ENCODE results near the gene MZB1.
A peak's percentile ranks its signal among the peaks of the same experiment; 100 is the strongest.

MZB1 gene, protein sequence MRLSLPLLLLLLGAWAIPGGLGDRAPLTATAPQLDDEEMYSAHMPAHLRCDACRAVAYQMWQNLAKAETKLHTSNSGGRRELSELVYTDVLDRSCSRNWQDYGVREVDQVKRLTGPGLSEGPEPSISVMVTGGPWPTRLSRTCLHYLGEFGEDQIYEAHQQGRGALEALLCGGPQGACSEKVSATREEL

DNA sequence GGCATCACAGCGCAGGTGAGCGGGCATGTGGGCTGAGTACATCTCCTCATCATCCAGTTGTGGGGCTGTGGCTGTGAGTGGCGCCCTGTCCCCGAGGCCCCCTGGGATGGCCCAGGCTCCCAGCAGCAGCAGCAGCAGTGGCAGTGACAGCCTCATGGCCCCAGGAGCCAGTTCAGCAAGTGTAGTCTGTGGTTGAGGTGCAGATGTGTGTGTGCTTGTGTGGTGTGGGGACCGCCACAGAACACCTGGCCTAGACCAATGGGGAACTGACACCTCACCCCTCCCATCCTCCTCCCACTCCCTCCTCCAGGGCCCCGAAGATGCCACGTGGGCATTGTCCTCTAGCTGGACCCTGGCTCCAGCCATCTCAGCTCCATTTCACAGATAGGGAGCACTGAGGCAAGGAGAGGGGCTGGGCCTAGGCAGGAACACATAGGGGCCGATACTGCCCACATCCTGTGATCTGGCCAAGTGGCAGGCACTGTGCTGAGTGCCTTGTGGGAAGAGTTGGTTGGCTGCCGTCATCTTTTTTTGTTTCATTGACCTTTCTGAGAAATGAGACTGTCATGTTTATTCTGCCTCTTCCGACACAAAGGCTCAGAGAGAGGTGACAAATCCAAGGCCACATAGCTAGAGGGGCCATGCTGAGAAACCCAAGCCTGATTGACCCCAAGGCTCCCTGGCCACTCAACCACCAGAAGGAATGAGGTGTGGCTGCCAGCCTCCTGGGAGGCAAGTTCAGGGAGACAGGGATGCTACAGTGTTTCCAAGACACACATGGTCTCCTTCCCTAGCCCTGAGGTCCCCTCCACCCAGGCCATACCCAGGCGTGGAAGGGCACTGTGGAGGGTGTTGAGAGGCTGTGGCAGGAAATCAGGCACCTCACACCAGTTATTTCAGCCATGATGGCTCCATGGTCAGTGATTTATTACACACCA lies at the start of gene MZB1:
Gene MZB1, minus strand, starts transcription at position 213 of the 938 bp plus-strand sequence. Its CDS starts 57 bp downstream, at position 156.
- H3K36me3 Mint-ChIP-seq (ENCODE audit: low read depth): peaks cover 16% of the 10 kb centered on the region
- no peaks in the 10 kb centered on the region for H3K9me3 Mint-ChIP-seq

DNA sequence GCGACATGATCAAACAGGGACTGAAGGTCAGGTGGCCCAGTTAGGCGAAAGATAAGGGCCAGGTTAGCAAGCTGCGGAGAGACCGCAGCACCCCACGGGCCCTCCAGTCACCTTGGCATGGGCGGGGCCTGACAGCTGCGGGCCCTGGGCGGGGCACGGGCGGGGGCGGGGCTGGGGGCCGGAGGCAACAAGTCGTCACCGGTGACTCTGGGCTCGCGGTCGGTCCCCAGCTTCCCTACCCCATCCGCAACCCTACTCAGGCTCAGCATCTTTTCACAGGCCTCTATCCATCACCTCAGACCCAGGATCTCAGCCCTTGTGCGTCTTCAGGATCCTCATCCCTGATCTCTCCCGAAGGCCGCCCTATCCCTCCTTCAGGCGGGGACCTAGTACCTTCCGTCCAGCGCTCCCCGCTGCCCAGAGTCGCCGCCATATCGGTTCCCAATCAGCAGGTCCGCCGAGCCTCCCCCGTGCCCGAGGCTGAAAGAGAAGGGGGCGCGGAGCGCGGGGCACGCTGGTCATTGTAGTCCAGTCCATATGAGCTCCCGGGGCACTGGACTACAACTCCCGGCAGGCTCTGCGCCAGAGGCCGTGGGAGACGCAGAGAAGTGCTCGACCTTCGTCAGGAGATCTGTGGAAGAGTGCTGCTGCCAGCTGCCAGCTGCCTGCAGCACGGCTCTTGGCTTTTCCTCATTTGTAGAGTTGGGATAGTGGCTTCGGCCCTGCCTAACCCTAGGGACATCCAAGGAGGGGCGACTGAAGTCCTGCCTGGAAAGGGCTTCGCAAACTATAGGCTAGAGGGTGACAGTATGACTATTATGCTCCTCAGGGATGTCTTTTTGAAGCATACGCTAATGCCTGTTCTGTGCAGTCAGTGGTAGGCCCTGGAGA lies 49.5 kb upstream of the MZB1 start, which contains the start of gene DNAJC18:
Gene DNAJC18, minus strand, starts transcription at position 513 of the 891 bp plus-strand sequence. Its CDS starts 80 bp downstream, at position 433.
- peaks cover 12% of the 10 kb centered on the region for H3K36me3 Mint-ChIP-seq (ENCODE audit: low read depth)
- H3K4me3 Mint-ChIP-seq: peak within 1 kb of the TSS; percentile 97
- peak within 1 kb of the TSS; percentile 100 for H3K27ac Mint-ChIP-seq
- H3K27me3 Mint-ChIP-seq (ENCODE audit: low read depth): no peaks in the 10 kb centered on the region
- H3K4me1 Mint-ChIP-seq (ENCODE audit: low read depth): peaks cover 61% of the 10 kb centered on the region
- no peaks in the 10 kb centered on the region for H3K9me3 Mint-ChIP-seq

More for the DNA sequence above, at the start of gene MZB1:
- Mint-ChIP-seq H3K4me1 (ENCODE audit: low read depth) (peaks cover 54% of the 10 kb centered on the region), H3K27me3 (ENCODE audit: low read depth) (no peaks in the 10 kb centered on the region), H3K27ac (peak within 1 kb of the TSS; percentile 100), H3K4me3 (peak within 1 kb of the TSS; percentile 98)

DNA sequence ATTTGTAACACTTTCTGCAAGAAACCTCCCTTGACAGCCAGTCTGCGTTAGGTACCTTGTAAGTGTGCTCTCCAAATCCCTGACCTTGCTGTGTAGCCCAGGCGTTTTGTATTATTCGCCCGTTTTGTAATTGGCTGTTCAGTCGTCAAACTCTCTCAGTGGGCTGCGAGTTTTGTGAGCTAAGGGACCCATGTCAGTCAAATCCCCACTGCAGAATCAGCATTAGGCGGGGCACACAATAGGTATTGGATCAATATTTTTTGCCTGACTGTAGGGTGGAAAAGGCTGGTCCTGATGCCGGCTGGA lies 48.9 kb upstream of the MZB1 start:
- Mint-ChIP-seq H3K36me3 (ENCODE audit: low read depth) (peaks cover 12% of the 10 kb centered on the region), H3K27ac (peak overlapping the region; percentile 100), H3K27me3 (ENCODE audit: low read depth) (no peaks in the 10 kb centered on the region), H3K4me1 (ENCODE audit: low read depth) (peaks cover 55% of the 10 kb centered on the region), H3K9me3 (no peaks in the 10 kb centered on the region), H3K4me3 (peak overlapping the region; percentile 97)

DNA sequence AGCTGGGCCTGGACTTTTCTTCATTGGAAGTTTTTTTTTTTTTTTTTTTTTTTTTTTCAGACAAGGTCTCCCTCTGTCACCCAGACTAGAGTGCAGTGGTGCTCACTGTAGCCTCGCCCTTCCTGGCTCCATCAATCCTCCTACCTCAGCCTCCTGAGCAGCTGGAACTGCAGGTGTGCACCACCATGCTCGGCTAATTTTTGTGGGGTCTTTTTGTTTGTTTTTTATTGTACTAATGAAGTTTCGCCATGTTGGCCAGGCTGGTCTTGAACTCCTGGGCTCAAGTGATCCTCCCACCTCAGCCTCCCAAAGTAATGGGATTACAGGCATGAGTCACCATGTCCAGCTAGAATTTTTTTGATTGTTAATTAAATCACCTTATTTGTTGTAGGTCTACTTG lies 46.0 kb upstream of the MZB1 start:
- H3K4me1 Mint-ChIP-seq (ENCODE audit: low read depth): peaks cover 33% of the 10 kb centered on the region
- no peak overlapping the region for H3K4me3 Mint-ChIP-seq
- H3K36me3 Mint-ChIP-seq (ENCODE audit: low read depth): peaks cover 17% of the 10 kb centered on the region
- H3K9me3 Mint-ChIP-seq: no peaks in the 10 kb centered on the region
- no peak overlapping the region for H3K27ac Mint-ChIP-seq
- H3K27me3 Mint-ChIP-seq (ENCODE audit: low read depth): no peaks in the 10 kb centered on the region

DNA sequence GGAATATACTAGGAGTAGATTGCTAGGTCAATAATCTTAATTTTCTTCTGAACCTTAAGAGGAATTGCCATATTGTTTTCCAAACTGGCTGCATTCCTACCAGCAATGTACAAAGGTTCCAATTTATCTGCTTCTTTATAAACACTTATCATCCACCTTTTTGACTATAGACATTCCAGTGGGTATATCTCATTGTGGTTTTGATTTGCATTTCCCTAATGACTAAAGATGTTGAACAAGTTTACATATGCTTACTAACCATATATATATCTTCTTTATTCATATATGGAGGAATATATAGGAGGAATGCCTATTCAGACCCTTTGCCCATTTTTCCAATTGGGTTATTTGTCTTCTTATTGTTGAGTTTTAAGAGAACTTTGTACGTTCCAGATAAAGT lies 42.0 kb upstream of the MZB1 start:
- Mint-ChIP-seq H3K27ac (no peak overlapping the region), H3K27me3 (ENCODE audit: low read depth) (no peaks in the 10 kb centered on the region), H3K4me3 (no peak overlapping the region), H3K36me3 (ENCODE audit: low read depth) (peaks cover 23% of the 10 kb centered on the region), H3K4me1 (ENCODE audit: low read depth) (peaks cover 11% of the 10 kb centered on the region), H3K9me3 (no peaks in the 10 kb centered on the region)

DNA sequence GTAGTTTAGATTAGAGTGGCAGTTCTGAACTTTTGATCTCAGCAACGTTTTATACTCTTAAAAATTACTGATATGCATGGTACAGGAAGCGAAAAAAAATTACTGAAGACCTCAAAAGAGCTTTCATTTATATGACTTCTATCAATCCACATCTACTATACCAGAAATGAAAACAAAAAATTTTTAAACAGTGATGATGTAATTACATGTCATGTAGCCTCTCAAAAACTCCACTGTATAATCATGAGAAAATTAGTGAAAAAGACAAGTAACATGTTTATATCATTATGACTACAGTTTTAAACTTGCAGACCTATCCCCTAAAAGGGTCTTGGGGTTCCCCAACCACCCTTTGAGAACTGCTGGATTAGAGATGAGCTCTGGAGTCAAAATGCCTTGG lies 40.3 kb upstream of the MZB1 start:
- Mint-ChIP-seq H3K27ac (no peak overlapping the region), H3K4me3 (no peak overlapping the region), H3K27me3 (ENCODE audit: low read depth) (no peaks in the 10 kb centered on the region), H3K36me3 (ENCODE audit: low read depth) (peaks cover 25% of the 10 kb centered on the region), H3K9me3 (no peaks in the 10 kb centered on the region), H3K4me1 (ENCODE audit: low read depth) (peaks cover 9% of the 10 kb centered on the region)

DNA sequence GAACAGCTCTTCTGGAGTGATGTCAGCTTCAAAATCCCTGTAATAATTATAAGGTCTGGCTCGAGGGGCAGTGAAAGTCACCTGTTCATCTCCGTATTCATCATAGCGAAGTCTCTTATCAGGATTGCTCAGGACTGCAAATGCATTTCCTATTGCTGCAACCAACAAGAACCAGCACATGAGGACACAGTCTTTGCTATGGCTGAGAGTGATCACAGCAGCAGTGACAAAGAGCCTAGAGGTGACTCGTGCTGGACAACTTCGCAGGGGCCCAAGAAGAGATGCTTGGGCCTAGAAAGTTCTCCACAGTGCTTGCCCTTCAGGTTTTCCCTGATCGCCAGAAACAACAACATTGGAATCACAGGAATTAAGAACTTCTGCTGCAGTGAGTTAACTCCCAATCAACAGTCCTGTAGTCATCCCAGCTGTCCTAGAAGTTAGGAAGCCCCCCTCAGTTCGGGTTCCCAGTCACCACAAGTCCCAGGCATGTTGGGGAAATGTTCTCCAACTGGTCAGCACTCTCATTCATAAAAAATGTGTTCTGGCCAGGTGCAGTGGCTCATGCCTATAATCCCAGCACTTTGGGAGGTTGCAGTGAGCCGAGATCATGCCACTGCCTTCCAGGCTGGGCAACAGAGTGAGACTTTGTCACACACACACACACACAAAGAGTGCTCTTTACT lies 36.6 kb upstream of the MZB1 start:
- peaks cover 32% of the 10 kb centered on the region for H3K36me3 Mint-ChIP-seq (ENCODE audit: low read depth)
- no peak overlapping the region for H3K4me3 Mint-ChIP-seq
- H3K4me1 Mint-ChIP-seq (ENCODE audit: low read depth): peaks cover 23% of the 10 kb centered on the region
- H3K27ac Mint-ChIP-seq: no peak overlapping the region
- no peaks in the 10 kb centered on the region for H3K27me3 Mint-ChIP-seq (ENCODE audit: low read depth)
- H3K9me3 Mint-ChIP-seq: no peaks in the 10 kb centered on the region

DNA sequence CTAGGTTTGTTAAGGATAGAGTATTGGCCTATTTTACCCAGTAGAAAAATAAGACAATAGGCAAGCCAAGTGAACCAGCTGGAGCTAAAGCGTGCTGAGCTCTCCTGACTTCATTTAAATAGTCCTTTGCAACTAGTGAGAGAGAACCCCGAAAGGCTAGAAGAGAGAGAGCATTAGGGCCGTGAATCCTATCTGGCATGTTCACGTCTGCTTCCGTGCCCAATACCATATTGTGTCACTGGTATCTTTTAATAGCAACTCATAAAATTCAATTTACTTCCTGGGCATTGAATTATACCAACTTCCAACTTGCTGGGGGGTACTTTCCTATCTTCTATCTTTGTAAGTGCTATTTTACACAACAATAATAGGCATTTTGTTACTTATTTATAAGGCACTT lies 35.8 kb upstream of the MZB1 start:
- Mint-ChIP-seq H3K27ac (no peak overlapping the region), H3K27me3 (ENCODE audit: low read depth) (no peaks in the 10 kb centered on the region), H3K4me3 (no peak overlapping the region), H3K36me3 (ENCODE audit: low read depth) (peaks cover 31% of the 10 kb centered on the region), H3K9me3 (no peaks in the 10 kb centered on the region), H3K4me1 (ENCODE audit: low read depth) (peaks cover 23% of the 10 kb centered on the region)

DNA sequence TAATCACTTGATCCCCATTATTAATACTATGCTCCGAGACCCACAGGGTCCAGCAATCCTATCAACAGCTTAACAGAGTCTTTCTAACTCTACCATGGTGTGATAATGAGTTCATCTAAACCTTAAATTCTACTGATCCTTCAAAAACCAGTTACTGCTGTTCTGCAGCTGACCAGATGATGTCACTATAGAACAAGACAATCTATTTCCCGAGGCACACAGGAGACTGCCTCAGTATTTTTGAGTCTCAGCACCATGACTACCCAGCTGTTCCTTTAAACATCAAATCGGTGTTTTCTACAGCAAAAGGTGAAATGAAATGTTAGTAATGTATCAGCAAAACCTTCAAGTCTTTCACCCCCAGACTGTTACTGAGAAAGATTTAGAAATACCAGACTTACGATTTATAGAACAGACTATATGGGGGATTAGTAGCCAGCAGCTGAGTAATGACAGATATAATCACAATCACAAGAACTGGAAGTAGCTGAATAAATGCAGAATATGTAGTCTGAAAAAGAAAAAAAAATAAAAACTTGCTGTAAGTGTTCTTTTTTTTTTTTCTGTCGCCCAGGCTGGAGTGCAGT lies 32.7 kb upstream of the MZB1 start:
- Mint-ChIP-seq H3K4me1 (ENCODE audit: low read depth) (peaks cover 25% of the 10 kb centered on the region), H3K27ac (peak overlapping the region; percentile 62), H3K4me3 (no peak overlapping the region), H3K9me3 (no peaks in the 10 kb centered on the region), H3K36me3 (ENCODE audit: low read depth) (peaks cover 31% of the 10 kb centered on the region), H3K27me3 (ENCODE audit: low read depth) (no peaks in the 10 kb centered on the region)

DNA sequence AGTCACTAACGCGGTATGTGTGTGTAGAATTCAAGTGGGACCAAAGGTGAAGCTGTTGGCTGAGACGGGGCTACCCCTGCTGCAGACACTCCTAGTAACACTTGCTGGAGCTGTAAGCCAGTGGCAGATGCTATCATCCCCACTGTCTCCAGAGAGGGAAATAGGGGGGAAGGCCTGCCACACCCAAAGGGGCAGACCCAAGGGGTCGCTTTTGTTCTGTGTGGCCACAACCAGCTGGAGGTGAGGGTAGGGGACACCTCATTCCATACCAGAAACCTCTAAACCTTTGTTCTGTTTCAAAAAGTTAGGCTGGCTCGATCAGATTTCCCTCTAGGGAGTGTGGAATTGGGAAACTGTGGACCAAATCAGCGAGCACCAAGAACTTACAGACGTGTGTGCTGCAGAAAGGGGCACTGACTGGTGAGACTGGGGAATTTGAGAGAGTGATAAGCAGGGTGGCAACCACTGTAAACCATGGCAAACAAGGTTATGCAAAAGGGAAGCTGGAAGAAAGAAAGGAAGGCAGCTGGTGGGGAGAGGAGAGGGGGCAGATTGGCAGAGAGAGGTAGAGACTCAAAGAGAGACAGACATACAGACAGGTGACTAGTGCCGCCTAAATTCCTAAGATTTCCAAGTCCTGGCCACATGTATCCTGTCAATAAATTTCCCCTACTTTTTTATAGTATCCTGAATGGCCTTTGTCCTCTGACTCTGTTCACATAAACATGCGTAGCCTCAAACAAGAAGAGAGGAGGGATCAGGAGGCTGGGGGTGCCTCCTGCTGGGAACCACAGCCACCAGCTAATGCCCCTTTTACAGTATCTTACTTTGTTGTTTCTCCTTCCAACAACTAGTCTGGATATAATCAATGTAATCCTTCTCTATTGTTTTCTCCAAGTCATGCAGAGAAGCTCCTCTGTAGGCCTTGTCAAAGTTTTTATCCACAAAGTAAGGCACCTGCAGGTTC lies 29.8 kb upstream of the MZB1 start:
- no peak overlapping the region for H3K4me3 Mint-ChIP-seq
- H3K36me3 Mint-ChIP-seq (ENCODE audit: low read depth): peaks cover 35% of the 10 kb centered on the region
- H3K9me3 Mint-ChIP-seq: no peaks in the 10 kb centered on the region
- H3K27ac Mint-ChIP-seq: peak overlapping the region; percentile 32
- no peaks in the 10 kb centered on the region for H3K27me3 Mint-ChIP-seq (ENCODE audit: low read depth)
- peaks cover 44% of the 10 kb centered on the region for H3K4me1 Mint-ChIP-seq (ENCODE audit: low read depth)

DNA sequence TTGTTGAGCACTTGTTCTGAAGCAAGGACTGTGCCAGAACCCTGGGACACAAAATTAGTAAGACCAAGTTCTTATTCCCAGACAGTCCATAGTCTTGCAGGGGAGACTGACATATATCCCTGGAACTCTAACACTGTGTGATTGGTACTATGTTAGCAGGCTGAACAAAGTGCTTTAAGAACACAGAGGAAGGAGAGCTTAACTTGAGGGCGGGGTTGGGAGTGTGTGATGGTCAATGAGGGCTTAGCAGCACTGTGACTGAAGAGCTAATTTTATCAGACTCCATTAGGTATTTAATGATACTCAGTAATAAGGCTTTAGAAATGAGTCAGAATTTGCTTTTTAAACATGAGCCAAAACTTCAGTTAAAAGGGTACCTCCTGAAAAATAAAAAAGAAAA lies 29.1 kb upstream of the MZB1 start:
- Mint-ChIP-seq H3K9me3 (no peaks in the 10 kb centered on the region), H3K27me3 (ENCODE audit: low read depth) (no peaks in the 10 kb centered on the region), H3K4me3 (no peak overlapping the region), H3K27ac (no peak overlapping the region), H3K36me3 (ENCODE audit: low read depth) (peaks cover 33% of the 10 kb centered on the region), H3K4me1 (ENCODE audit: low read depth) (peaks cover 46% of the 10 kb centered on the region)

DNA sequence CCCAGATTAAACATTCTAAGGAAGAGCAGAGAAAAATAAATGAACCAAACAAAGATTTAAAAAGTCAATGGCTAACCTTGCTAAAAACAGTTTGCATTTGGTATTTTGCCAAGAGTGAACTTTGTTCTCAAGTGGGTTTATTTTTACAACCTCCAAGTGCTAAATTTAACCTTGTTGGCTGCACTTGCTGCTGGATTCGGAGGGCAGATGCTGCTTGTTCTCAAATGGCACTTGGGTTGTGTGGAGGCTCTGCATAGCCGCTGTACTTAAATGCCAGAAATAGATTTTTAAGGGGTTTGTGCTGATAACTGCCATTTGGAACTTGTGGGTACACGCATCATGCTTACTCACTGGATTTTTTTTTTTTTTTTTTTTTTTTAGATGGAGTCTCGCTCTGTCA lies 27.5 kb upstream of the MZB1 start:
- H3K27ac Mint-ChIP-seq: no peak overlapping the region
- no peak overlapping the region for H3K4me3 Mint-ChIP-seq
- no peaks in the 10 kb centered on the region for H3K9me3 Mint-ChIP-seq
- peaks cover 55% of the 10 kb centered on the region for H3K4me1 Mint-ChIP-seq (ENCODE audit: low read depth)
- H3K36me3 Mint-ChIP-seq (ENCODE audit: low read depth): peaks cover 35% of the 10 kb centered on the region
- H3K27me3 Mint-ChIP-seq (ENCODE audit: low read depth): no peaks in the 10 kb centered on the region

DNA sequence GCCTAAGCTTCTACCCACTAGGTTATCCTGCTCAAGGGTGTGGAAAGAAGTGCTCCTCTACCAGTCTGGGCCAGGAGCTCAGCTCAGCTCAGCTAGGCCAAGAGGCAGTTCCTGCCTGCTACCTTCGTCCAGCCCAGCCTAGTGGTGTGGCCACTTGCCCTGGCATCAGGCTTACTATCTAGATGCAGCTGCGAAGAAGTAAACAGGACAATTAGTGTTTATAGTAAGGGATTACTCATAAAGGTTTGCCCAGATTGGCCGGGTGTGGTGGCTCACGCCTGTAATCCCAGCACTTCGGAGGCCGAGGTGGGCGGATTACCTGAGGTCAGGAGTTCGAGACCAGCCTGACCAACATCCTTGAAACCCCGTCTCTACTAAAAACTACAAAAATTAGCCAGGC lies 26.9 kb upstream of the MZB1 start:
- no peaks in the 10 kb centered on the region for H3K27me3 Mint-ChIP-seq (ENCODE audit: low read depth)
- no peak overlapping the region for H3K4me3 Mint-ChIP-seq
- H3K36me3 Mint-ChIP-seq (ENCODE audit: low read depth): peaks cover 34% of the 10 kb centered on the region
- H3K9me3 Mint-ChIP-seq: no peaks in the 10 kb centered on the region
- H3K4me1 Mint-ChIP-seq (ENCODE audit: low read depth): peaks cover 54% of the 10 kb centered on the region
- peak overlapping the region; percentile 91 for H3K27ac Mint-ChIP-seq
